Colonic mucosa (tissue), 4 donors: Measurements from ENCODE around the gene CLK3. TPM values are rescaled to one million over a fixed set of nuclear protein-coding genes. Genes with fewer than 3 reads are reported as not detected.

Experiments
- DNase-seq: peaks from one replicate; pipeline ENCODE4 v3.0.0-alpha.2; 2020
- H3K27ac ChIP-seq: fragments of 200-600 bp; one replicate; pipeline ENCODE4 v1.8.0; 2021
- H3K27me3 ChIP-seq: fragments of 200-600 bp; one replicate; pipeline ENCODE4 v1.8.0; 2021
- H3K36me3 ChIP-seq: fragments of 200-600 bp; one replicate; pipeline ENCODE4 v1.8.0; 2021
- H3K4me1 ChIP-seq: fragments of 200-600 bp; one replicate; pipeline ENCODE4 v1.8.0; 2021; ENCODE audit warnings: mild to moderate bottlenecking
- H3K4me3 ChIP-seq: fragments of 200-600 bp; one replicate; pipeline ENCODE4 v1.8.0; 2021
- H3K9ac ChIP-seq, 2 donors: one replicate each; pipeline ENCODE4 v1.7.0; 2013; ENCODE audit warnings: control low read depth in 2 of 2, low read depth in 2 of 2, low read length in 2 of 2
- H3K9me3 ChIP-seq: fragments of 200-600 bp; one replicate; pipeline ENCODE4 v1.8.0; 2021
- intact Hi-C: fragments of 100-400 bp; cut with DNase I; formaldehyde crosslinking; loops from one replicate; pipeline ENCODE4 v1.14.1; 2022
- total RNA-seq, 2 donors: library from RNA; stranded (reverse); fragmentation: NEBNext Ultra II Directional in 1 of 2; extraction: Animal tissue kit (Norgen Biotek cat#: 25700) in 1 of 2; gene quantifications; one replicate each; pipeline ENCODE4 v1.2.1, GENCODE V29; 2021
- TF ChIP-seq, protein P1 (sequence below): fragments of 200-600 bp; IDR thresholded peaks from one replicate; pipeline ENCODE4 v1.8.0; 2022; ENCODE audit warnings: antibody characterized with exemption, mild to moderate bottlenecking
- donor health status: healthy.
- donor health status: DM: no; HTN: no; CAD: no.
- donor health status: DM: no; HTN: no; CAD: no.

CLK3 gene
- total RNA-seq, 2 donors from 2014 or later, result 83.5 to 88.9 TPM

DNA sequence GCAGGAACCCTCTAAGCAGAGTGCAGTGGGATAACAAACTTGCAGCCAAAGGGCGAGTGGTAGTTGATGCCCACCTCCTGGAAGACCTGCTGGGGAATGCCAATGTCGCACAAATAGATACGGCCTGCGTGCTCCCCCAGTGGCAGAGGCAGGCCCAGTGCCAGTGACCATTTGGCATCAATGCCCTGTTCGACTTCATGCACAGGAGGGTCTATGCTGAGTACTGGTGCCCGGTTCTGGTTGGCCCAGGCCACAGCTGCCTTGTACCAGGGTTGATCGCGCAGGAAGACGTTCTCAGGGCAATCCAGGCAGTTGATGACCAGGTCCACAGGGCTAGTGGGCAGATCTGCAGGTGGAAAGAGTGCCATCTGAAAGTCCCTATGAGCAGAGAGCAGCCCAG, 17.0 kb downstream of the CLK3 start:
- no peaks in the 10 kb centered on the region for H3K9me3 ChIP-seq
- H3K4me3 ChIP-seq, result no peak overlapping the region
- no peak overlapping the region for H3K27ac ChIP-seq
- no peak overlapping the region for H3K9ac ChIP-seq
- TF ChIP-seq, protein P1, sequence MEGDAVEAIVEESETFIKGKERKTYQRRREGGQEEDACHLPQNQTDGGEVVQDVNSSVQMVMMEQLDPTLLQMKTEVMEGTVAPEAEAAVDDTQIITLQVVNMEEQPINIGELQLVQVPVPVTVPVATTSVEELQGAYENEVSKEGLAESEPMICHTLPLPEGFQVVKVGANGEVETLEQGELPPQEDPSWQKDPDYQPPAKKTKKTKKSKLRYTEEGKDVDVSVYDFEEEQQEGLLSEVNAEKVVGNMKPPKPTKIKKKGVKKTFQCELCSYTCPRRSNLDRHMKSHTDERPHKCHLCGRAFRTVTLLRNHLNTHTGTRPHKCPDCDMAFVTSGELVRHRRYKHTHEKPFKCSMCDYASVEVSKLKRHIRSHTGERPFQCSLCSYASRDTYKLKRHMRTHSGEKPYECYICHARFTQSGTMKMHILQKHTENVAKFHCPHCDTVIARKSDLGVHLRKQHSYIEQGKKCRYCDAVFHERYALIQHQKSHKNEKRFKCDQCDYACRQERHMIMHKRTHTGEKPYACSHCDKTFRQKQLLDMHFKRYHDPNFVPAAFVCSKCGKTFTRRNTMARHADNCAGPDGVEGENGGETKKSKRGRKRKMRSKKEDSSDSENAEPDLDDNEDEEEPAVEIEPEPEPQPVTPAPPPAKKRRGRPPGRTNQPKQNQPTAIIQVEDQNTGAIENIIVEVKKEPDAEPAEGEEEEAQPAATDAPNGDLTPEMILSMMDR, result no peak
- no peak for DNase-seq
- intact Hi-C loops, result loop anchor here (5.0 to 10.0 kb wide), 2 partner anchors 260 to 322 kb away; partner anchors contain the start of gene RPP25
- peaks cover 17% of the 10 kb centered on the region for H3K36me3 ChIP-seq
- H3K27me3 ChIP-seq, result no peaks in the 10 kb centered on the region
- H3K4me1 ChIP-seq, result no peaks in the 10 kb centered on the region

DNA sequence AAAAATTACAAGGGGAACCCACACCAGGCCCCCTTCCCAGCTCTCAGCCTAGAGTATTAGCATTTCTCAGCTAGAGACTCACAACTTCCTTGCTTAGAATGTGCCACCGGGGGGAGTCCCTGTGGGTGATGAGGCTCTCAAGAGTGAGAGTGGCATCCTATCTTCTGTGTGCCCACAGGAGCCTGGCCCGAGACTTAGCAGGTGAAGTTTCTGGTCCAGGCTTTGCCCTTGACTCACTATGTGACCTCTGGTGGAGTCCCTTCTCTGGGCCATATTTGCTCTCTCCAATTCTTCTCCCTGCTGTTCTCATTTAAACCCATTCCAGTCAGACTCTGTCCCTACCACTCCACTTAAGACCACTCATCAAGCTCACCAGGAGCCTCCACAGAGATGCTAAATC, 18.1 kb downstream of the CLK3 start:
- intact Hi-C loops, result loop anchor here (5.0 to 10.0 kb wide), 2 partner anchors 261 to 321 kb away; partner anchors contain the start of gene RPP25
- peaks cover 10% of the 10 kb centered on the region for H3K36me3 ChIP-seq

DNA sequence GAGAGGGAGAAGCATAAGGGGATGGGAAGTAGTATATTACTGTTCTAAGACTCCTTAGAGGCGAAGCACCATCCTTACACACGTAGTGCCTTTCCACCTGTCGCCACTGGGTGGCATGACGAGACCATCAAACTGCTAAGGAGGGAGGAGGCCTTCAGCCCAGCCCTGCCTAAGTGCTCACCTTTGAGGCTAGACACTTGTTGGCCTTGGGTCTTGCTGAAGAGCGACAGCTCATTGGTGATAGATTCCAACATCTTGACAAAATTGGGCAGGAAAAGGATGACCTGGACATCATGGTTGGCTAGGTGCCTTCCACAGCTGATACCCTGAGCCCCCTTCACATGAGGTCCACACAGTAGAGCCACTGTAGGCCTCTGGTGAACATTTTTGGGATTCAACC, 19.6 kb downstream of the CLK3 start:
- H3K27me3 ChIP-seq, result no peaks in the 10 kb centered on the region
- TF ChIP-seq, protein P1, result peak; percentile 88
- H3K27ac ChIP-seq, result no peak overlapping the region
- intact Hi-C loops, result loop anchor here (1.0 to 10.0 kb wide), 2 partner anchors 134 to 320 kb away; partner anchors contain the start of gene RPP25
- H3K9me3 ChIP-seq, result no peaks in the 10 kb centered on the region
- no peaks in the 10 kb centered on the region for H3K4me1 ChIP-seq
- no peak overlapping the region for H3K9ac ChIP-seq
- peak; percentile 74 for DNase-seq
- peaks cover 8% of the 10 kb centered on the region for H3K36me3 ChIP-seq
- H3K4me3 ChIP-seq, result no peak overlapping the region

More for the DNA sequence above, 18.1 kb downstream of the CLK3 start:
- TF ChIP-seq, protein P1, result no peak
- H3K9ac ChIP-seq, result no peak overlapping the region
- no peaks in the 10 kb centered on the region for H3K27me3 ChIP-seq
- H3K9me3 ChIP-seq, result no peaks in the 10 kb centered on the region
- no peak for DNase-seq
- H3K4me3 ChIP-seq, result no peak overlapping the region
- H3K27ac ChIP-seq, result no peak overlapping the region
- H3K4me1 ChIP-seq, result no peaks in the 10 kb centered on the region

DNA sequence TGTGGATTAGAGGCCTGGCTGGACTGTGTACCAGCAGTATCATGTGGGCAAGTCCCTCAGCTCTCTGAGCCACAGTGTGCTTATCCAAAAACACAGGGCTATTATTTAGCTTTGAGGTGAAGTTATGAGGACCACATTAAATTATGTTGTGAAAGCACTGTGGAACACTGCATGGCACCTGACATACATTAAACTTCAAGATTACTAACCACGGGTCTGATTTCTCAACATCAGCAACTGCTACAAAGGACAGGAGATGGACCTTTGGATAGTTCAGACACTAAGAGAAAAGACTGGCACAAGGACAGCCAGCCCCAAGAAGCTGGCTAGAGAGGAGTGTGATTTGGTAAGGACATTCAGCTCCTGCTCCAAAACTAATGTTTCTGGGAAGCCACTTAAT, 21.3 kb downstream of the CLK3 start:
- H3K9me3 ChIP-seq, result no peaks in the 10 kb centered on the region
- H3K4me1 ChIP-seq, result no peaks in the 10 kb centered on the region
- TF ChIP-seq, protein P1, result no peak
- H3K27ac ChIP-seq, result no peak overlapping the region
- H3K9ac ChIP-seq, result no peak overlapping the region
- no peak for DNase-seq
- no peak overlapping the region for H3K4me3 ChIP-seq
- intact Hi-C loops, result loop anchor here (10.0 kb wide), 1 partner anchor 318 kb away; the partner anchor contains the start of gene RPP25
- H3K36me3 ChIP-seq, result peaks cover 8% of the 10 kb centered on the region
- H3K27me3 ChIP-seq, result no peaks in the 10 kb centered on the region

DNA sequence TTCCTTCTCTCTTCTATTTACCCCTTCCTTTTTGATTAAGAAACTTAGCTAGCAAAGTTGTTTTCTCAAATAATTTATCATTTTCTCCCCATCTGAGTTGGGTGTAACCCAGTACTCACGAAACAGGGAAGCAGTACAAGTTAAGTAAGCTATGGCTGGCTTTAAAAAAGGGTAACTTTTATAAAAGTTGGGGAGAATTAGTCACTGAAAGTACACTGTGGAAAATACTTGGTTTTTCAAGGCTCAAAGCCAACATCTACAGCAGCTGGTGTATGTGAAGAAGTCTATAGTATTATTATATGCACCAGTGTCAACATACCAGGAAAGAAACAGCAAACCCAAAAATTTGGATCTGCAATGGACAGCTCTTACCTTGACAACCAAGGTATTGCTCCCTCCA, 25.5 kb downstream of the CLK3 start:
- intact Hi-C loops, result no loop called here
- Histone ChIP-seq H3K36me3 (peaks cover 8% of the 10 kb centered on the region), H3K9ac (no peak overlapping the region), H3K9me3 (no peaks in the 10 kb centered on the region), H3K27ac (no peak overlapping the region), H3K4me3 (no peak overlapping the region), H3K27me3 (no peaks in the 10 kb centered on the region), H3K4me1 (peaks cover 4% of the 10 kb centered on the region)
- TF ChIP-seq, protein P1, result no peak
- DNase-seq, result no peak
